Panc1 (cell line): Measurements from ENCODE around the gene ACOX3. TPM values are rescaled to one million over a fixed set of nuclear protein-coding genes. Genes with fewer than 3 reads are reported as not detected.
"Not testable (repeated sequence)": the region's sequence is repeated elsewhere in the genome, so short reads cannot be mapped to it uniquely, and the experiment has no call there.

Source experiments
- ATAC-seq: fragments of 200-7000 bp; cut with Tn5 transposase; 2 replicates; pipeline ENCODE4 v1.9.1; 2020; ENCODE audit warnings: mild to moderate bottlenecking, moderate library complexity
- BruUV-seq: library from RNA; stranded (reverse); fragments of 400-500 nt; replicated peaks from 2 replicates; lab custom pipeline; 2021; lab: Mats Ljungman, UMichigan
- CTCF ChIA-PET: fragments of 300-600 bp; sonication (Branson Sonifier 250); formaldehyde crosslinking; loops from one replicate; lab custom pipeline; 2022; ENCODE audit warnings: antibody characterized with exemption; lab: Charles Lee
- POLR2A ChIA-PET: fragments of 300-600 bp; sonication (Branson Sonifier 250); formaldehyde crosslinking; loops from one replicate; lab custom pipeline; 2022; ENCODE audit warnings: antibody characterized with exemption; lab: Charles Lee
- DNase-seq: peaks from one replicate; pipeline ENCODE4 v3.0.0-alpha.2; 2010; ENCODE audit warnings: low read depth, low spot score
- H3K27ac ChIP-seq: 2 replicates; pipeline ENCODE4 v1.5.1; 2011; ENCODE audit warnings: mild to moderate bottlenecking, low read length, inconsistent platforms
- H3K27me3 ChIP-seq: fragments of 200-500 bp; sonication (Bioruptor generic); 2 replicates; pipeline ENCODE4 v1.6.0; 2014; ENCODE audit warnings: low read length, inconsistent platforms; ENCODE audit not compliant: control insufficient read depth, insufficient read depth
- H3K36me3 ChIP-seq: fragments of 200-500 bp; sonication (Bioruptor generic); 2 replicates; pipeline ENCODE4 v1.5.1; 2014; ENCODE audit warnings: inconsistent platforms, mild to moderate bottlenecking, low read length, moderate library complexity; ENCODE audit not compliant: control insufficient read depth, insufficient read depth
- H3K4me1 ChIP-seq: 2 replicates; pipeline ENCODE4 v1.5.1; 2011; ENCODE audit warnings: inconsistent platforms, mild to moderate bottlenecking, low read length, moderate library complexity; ENCODE audit not compliant: control insufficient read depth, insufficient read depth
- H3K4me3 ChIP-seq, 2 experiments: 2 replicates each; pipeline ENCODE4 v1.5.1; 2011 to 2012; ENCODE audit warnings: low read depth in 2 of 2, low read length in 2 of 2, mild to moderate bottlenecking in 2 of 2, inconsistent platforms in 1 of 2, moderate library complexity in 1 of 2
- H3K9me3 ChIP-seq: fragments of 200-500 bp; sonication (Bioruptor generic); 2 replicates; pipeline ENCODE4 v1.5.1; 2014; ENCODE audit warnings: low read depth, mild to moderate bottlenecking, inconsistent platforms, low read length, moderate library complexity; ENCODE audit not compliant: control insufficient read depth, insufficient read depth
- CTCF ChIP-seq: fragments of 450-650 bp; IDR thresholded peaks from 2 replicates; pipeline ENCODE4 v1.5.1; 2017; ENCODE audit warnings: mild to moderate bottlenecking
- POLR2AphosphoS5 ChIP-seq: IDR thresholded peaks from 2 replicates; pipeline ENCODE4 v1.6.1; 2012; ENCODE audit warnings: mild to moderate bottlenecking, low read depth, low read length, moderate library complexity
- SIN3A ChIP-seq: IDR thresholded peaks from 2 replicates; pipeline ENCODE4 v1.6.1; 2012; ENCODE audit warnings: low read depth, mild to moderate bottlenecking, low read length, moderate library complexity, borderline replicate concordance; ENCODE audit not compliant: insufficient read depth
- TCF7L2 ChIP-seq: IDR thresholded peaks from 2 replicates; pipeline ENCODE4 v1.6.1; 2011; ENCODE audit warnings: mild to moderate bottlenecking, low read depth, low read length, inconsistent platforms
- in situ Hi-C: cut with HindIII; loops from 2 replicates; pipeline ENCODE4 v1.10.0; 2016; ENCODE audit warnings: low sequenced_read_pairs, low pct_unique_long_range_greater_than_20kb
- intact Hi-C: fragments of 100-400 bp; cut with micrococcal nuclease; formaldehyde crosslinking; loops from one replicate; pipeline ENCODE4 v1.10.0; 2022; ENCODE audit not compliant: unreplicated experiment
- total RNA-seq: library from RNA; stranded (reverse); gene quantifications from one replicate; pipeline ENCODE4 v1.2.1, GENCODE V29; 2021; ENCODE audit not compliant: unreplicated experiment
- TF ChIP-seq, protein P1 (sequence below), 2 experiments: IDR thresholded peaks; 2 replicates each; pipeline ENCODE4 v1.6.1; 2011 to 2012; ENCODE audit warnings: low read depth in 2 of 2, control low read depth in 1 of 2, low read length in 1 of 2, mild to moderate bottlenecking in 1 of 2, moderate library complexity in 1 of 2; ENCODE audit not compliant: insufficient read depth in 1 of 2

ACOX3 gene
- total RNA-seq, 1 experiment from 2014 or later, result 15.4 TPM

DNA sequence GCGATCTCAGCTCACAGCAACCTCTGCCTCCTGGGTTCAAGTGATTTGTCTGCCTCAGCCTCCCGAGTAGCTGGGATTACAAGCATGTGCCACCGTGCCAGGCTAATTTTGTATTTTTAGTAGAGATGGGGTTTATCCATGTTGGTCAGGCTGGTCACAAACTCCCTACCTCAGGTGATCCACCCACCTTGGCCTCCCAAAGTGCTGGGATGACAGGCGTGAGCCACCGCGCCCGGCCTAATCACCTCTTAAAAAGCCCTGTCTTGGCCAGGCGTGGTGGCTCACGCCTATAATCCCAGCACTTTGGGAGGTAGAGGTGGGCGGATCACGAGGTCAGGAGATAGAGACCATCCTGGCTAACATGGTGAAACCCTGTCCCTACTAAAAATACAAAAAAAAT lies 91.3 kb downstream of the ACOX3 start:
- H3K4me1 ChIP-seq, DNase-seq, intact Hi-C loops, H3K36me3 ChIP-seq, H3K9me3 ChIP-seq, POLR2A ChIA-PET, ATAC-seq, H3K27ac ChIP-seq, in situ Hi-C loops, H3K27me3 ChIP-seq, H3K4me3 ChIP-seq, BruUV-seq: not testable (repeated sequence)
- CTCF ChIA-PET, result interaction anchor here (0.7 kb wide), 1 partner anchor 16 kb away, joined by 4 read pairs; no protein-coding TSS in a partner anchor

GRCh38 chr4:8348071-8348470 lies 92.5 kb downstream of the ACOX3 start:
- Histone ChIP-seq H3K9me3 (no peaks in the 10 kb centered on the region), H3K4me3 (no peak overlapping the region), H3K27me3 (no peaks in the 10 kb centered on the region), H3K27ac (no peak overlapping the region), H3K4me1 (no peaks in the 10 kb centered on the region), H3K36me3 (no peaks in the 10 kb centered on the region)
- BruUV-seq, result no TSS peak
- ChIA-PET CTCF (no interaction called here), POLR2A (no interaction called here)
- in situ Hi-C loops (no loop called here), intact Hi-C loops (no loop called here)
- TF ChIP-seq POLR2AphosphoS5 (no peak), CTCF (no peak), SIN3A (no peak), TCF7L2 (no peak)
- TF ChIP-seq, protein P1, sequence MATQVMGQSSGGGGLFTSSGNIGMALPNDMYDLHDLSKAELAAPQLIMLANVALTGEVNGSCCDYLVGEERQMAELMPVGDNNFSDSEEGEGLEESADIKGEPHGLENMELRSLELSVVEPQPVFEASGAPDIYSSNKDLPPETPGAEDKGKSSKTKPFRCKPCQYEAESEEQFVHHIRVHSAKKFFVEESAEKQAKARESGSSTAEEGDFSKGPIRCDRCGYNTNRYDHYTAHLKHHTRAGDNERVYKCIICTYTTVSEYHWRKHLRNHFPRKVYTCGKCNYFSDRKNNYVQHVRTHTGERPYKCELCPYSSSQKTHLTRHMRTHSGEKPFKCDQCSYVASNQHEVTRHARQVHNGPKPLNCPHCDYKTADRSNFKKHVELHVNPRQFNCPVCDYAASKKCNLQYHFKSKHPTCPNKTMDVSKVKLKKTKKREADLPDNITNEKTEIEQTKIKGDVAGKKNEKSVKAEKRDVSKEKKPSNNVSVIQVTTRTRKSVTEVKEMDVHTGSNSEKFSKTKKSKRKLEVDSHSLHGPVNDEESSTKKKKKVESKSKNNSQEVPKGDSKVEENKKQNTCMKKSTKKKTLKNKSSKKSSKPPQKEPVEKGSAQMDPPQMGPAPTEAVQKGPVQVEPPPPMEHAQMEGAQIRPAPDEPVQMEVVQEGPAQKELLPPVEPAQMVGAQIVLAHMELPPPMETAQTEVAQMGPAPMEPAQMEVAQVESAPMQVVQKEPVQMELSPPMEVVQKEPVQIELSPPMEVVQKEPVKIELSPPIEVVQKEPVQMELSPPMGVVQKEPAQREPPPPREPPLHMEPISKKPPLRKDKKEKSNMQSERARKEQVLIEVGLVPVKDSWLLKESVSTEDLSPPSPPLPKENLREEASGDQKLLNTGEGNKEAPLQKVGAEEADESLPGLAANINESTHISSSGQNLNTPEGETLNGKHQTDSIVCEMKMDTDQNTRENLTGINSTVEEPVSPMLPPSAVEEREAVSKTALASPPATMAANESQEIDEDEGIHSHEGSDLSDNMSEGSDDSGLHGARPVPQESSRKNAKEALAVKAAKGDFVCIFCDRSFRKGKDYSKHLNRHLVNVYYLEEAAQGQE (IDR thresholded peaks at IDR 0.05; ENCODE audit: insufficient read depth in 1 of 2, low read depth in 2 of 2, low read length in 1 of 2), result no peak
- no peak for DNase-seq
- ATAC-seq, result no peak

DNA sequence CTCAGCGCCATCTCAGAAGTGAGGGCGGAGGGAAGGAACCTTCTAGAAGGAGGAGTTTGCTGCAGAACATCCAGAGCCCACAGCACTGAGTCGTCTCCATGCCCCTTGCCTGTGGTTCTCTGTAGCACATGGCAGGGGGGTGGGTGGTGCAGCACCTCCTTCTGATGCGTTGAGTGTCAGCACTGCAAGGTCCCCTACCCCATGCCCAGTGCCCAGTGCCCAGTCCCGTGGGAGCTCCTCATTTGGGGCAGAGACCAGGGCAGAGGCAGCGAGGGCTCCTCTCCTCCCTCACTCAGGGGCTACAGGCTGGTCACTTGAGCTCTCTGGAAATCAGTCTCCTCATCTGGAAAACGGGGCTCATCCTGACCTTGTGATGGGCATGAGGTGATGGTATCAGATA lies 92.9 kb downstream of the ACOX3 start:
- no peak for DNase-seq
- Histone ChIP-seq H3K27me3 (no peaks in the 10 kb centered on the region), H3K36me3 (no peaks in the 10 kb centered on the region), H3K4me3 (no peak overlapping the region), H3K27ac (no peak overlapping the region), H3K9me3 (no peaks in the 10 kb centered on the region), H3K4me1 (no peaks in the 10 kb centered on the region)
- TF ChIP-seq, protein P1 (IDR thresholded peaks at IDR 0.05; ENCODE audit: insufficient read depth in 1 of 2, low read depth in 2 of 2, low read length in 1 of 2), result no peak
- no peak for TF ChIP-seq CTCF
- no peak for TF ChIP-seq SIN3A
- TF ChIP-seq POLR2AphosphoS5, result no peak
- no peak for TF ChIP-seq TCF7L2
- no peak for ATAC-seq
- BruUV-seq, result no TSS peak
- ChIA-PET CTCF (no interaction called here), POLR2A (no interaction called here)
- intact Hi-C loops (no loop called here), in situ Hi-C loops (no loop called here)
